CD4-positive, alpha-beta T cell treated with Interferon gamma for 1 hour (primary cell): ENCODE results near the gene FSTL1.
"Not testable (repeated sequence)": the region's sequence is repeated elsewhere in the genome, so short reads cannot be mapped to it uniquely, and the experiment has no call there.

ENCODE experiments used
- DNase-seq: peaks from one replicate; pipeline ENCODE4 v3.0.0-alpha.2; 2020

Gene FSTL1

GRCh38 chr3:120415756-120416155 lies 35.0 kb downstream of the FSTL1 start:
- DNase-seq: no peak

- no peak for DNase-seq
These were observed 40.3 kb downstream of the FSTL1 start for GRCh38 chr3:120410541-120410940.

GRCh38 chr3:120410116-120410515 lies 40.7 kb downstream of the FSTL1 start:
- DNase-seq: no peak

GRCh38 chr3:120407508-120408287 lies 43.1 kb downstream of the FSTL1 start:
- no peak for DNase-seq

GRCh38 chr3:120404876-120405275 lies 45.9 kb downstream of the FSTL1 start:
- DNase-seq: no peak

- DNase-seq: no peak
These were observed 48.5 kb downstream of the FSTL1 start for GRCh38 chr3:120402257-120402656.

- no peak for DNase-seq
These were observed 51.4 kb downstream of the FSTL1 start for GRCh38 chr3:120399372-120399771.

- no peak for DNase-seq
These were observed 54.3 kb downstream of the FSTL1 start for GRCh38 chr3:120396469-120396868.

GRCh38 chr3:120394347-120394746 lies 56.4 kb downstream of the FSTL1 start:
- DNase-seq: no peak

- no peak for DNase-seq
These were observed 57.0 kb downstream of the FSTL1 start for GRCh38 chr3:120393761-120394160.

GRCh38 chr3:120393243-120393642 lies 57.5 kb downstream of the FSTL1 start:
- DNase-seq: no peak

- DNase-seq: no peak
These were observed 67.8 kb downstream of the FSTL1 start for GRCh38 chr3:120382941-120383447.

GRCh38 chr3:120381503-120381902 lies 69.3 kb downstream of the FSTL1 start:
- no peak for DNase-seq

GRCh38 chr3:120377948-120378347 lies 72.8 kb downstream of the FSTL1 start:
- not testable (repeated sequence) for DNase-seq

GRCh38 chr3:120370463-120370862 lies 80.3 kb downstream of the FSTL1 start:
- no peak for DNase-seq

- no peak for DNase-seq
These were observed 81.7 kb downstream of the FSTL1 start for GRCh38 chr3:120369037-120369467.

- no peak for DNase-seq
These were observed 82.6 kb downstream of the FSTL1 start for GRCh38 chr3:120368172-120368571.

GRCh38 chr3:120364821-120365220 lies 86.0 kb downstream of the FSTL1 start:
- no peak for DNase-seq

- no peak for DNase-seq
These were observed 86.7 kb downstream of the FSTL1 start for GRCh38 chr3:120364101-120364500.

- no peak for DNase-seq
These were observed 93.0 kb downstream of the FSTL1 start for GRCh38 chr3:120357807-120358206.

- no peak for DNase-seq
These were observed 95.3 kb downstream of the FSTL1 start for GRCh38 chr3:120355486-120355885.

GRCh38 chr3:120353463-120353862 lies 97.3 kb downstream of the FSTL1 start:
- no peak for DNase-seq

GRCh38 chr3:120352017-120352416 lies 98.8 kb downstream of the FSTL1 start:
- DNase-seq: no peak

GRCh38 chr3:120350401-120350941 lies 100.3 kb downstream of the FSTL1 start:
- DNase-seq: no peak

- DNase-seq: no peak
These were observed 101.0 kb downstream of the FSTL1 start for GRCh38 chr3:120349855-120350125.
